PC-3 (cell line): Measurements from ENCODE around the gene RNF32.

Source experiments
- CTCF ChIP-seq: fragments of 300-600 bp; sonication (generic); conservative IDR thresholded peaks from 2 replicates; pipeline ENCODE4 v1.5.1; 2017; ENCODE audit warnings: antibody characterized with exemption, low read depth, mild to moderate bottlenecking, low read length
- EZH2phosphoT487 ChIP-seq: fragments of 300-600 bp; sonication (generic); IDR thresholded peaks from 2 replicates; pipeline ENCODE4 v1.6.1; 2018; ENCODE audit warnings: mild to moderate bottlenecking, antibody characterized with exemption, low read length, borderline replicate concordance

GRCh38 chr7:156652886-156653568 lies 12.5 kb downstream of the RNF32 start:
- TF ChIP-seq CTCF: no peak
- no peak for TF ChIP-seq EZH2phosphoT487
